NOMO-1 treated with dmso at 0.1 percent for 144 hours (cell line): ENCODE data around the gene TPMT.
"Not testable (repeated sequence)": the region's sequence is repeated elsewhere in the genome, so short reads cannot be mapped to it uniquely, and the experiment has no call there.

Experiments
- DNase-seq: peaks from one replicate; lab custom pipeline; 2025; ENCODE audit not compliant: unreplicated experiment; lab: John Stamatoyannopoulos, UW

TPMT gene

GRCh38 chr6:18155864-18156421, 1.1 kb upstream of the TPMT start:
- DNase-seq = peak; percentile 26

GRCh38 chr6:18155150-18155863, 430 bp upstream of the TPMT start, which contains the start of gene KDM1B:
Gene KDM1B (plus strand): TSS chr6:18155422. CDS start chr6:18159896, 4,474 bp downstream.
- peak; percentile 98 for DNase-seq

GRCh38 chr6:18153311-18153703, 1.6 kb downstream of the TPMT start:
- DNase-seq = no peak

- no peak for DNase-seq
These were observed 3.1 kb downstream of the TPMT start for GRCh38 chr6:18151801-18152200.

GRCh38 chr6:18151391-18151790, 3.5 kb downstream of the TPMT start:
- not testable (repeated sequence) for DNase-seq

DNA sequence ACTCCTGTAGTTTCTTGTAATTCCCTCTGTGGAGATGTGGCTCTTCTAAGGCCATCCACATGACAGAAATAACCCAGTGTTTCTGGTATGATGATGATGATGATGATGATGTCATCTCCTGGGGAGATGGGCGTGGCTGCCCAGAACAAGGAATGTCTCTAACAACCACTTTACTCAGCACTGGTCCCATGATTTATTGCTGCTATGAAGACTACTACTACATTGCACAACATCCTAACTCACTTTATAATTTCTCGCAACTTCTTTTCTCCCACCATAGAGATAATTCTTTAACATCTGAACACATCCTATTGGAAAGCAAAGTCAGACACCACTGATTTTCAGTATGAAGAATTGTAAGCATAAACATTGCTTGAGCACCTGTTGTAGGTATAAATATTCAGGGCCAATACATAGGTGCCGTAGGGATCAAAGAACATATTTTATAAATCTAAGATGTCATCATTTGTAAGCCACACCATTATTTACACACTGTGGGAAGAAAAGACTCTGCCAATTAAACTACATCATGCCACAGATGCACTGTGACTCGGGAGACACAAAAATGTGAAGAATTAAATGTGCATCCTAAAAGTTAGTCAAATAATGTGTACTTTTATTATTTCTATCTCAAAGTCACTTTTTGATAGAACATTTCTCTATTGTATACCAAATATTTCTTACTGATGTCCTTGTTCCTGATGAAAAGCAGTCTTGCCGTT, 6.4 kb downstream of the TPMT start:
- peak; percentile 35 for DNase-seq

DNA sequence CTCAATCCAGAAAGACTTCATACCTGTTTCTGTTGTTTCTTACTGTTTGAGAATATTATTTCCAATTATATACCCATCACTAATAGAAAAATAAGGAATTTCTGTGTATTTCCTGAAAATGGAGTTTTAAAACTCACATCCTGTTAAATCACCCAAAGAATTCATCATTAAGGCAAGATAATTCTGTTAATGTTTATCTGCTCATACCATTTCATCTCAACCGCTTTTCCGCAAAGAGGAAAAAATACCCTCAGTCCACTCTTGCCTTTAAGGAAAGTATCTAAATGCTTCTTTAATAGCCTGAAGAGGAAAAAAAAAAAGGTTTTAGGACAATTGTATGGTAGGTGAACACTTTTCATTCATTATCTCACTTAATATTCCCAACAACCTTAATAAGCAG, 7.3 kb downstream of the TPMT start:
- DNase-seq = no peak

GRCh38 chr6:18147160-18147559, 7.7 kb downstream of the TPMT start:
- no peak for DNase-seq

GRCh38 chr6:18142591-18142861, 12.4 kb downstream of the TPMT start:
- no peak for DNase-seq

- DNase-seq = no peak
These were observed 12.9 kb downstream of the TPMT start for GRCh38 chr6:18141805-18142590.

DNA sequence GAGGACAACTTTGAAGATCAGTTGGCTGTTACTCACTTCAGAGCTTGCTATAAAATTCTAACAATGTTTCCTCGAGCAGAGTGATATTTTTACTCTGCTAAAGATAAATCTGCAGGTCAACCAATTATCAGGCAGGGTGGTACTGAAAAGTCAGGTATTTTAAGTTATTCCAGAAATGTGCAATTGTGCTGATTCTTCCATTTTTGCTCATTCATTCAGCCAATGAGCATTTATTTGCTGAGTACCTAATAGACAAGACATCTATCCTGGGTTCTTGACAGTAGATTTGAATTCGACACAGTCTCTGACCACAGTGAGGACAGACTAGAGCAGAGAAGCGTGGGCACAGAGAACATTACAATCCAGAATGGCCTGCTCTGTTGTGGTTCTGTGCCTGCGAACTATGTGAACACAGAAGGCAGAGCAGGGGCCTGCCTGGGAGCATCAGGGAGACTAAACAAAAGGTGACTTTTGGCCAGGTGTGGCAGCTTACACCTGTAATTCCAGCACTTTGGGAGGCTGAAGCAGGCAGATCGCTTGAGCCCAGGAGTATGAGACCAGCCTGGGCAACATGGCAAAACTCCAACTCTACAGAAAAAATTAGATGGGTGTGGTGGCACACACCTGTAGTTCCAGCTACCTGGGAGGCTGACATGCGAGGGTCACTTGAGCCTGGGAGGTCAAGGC, 14.8 kb downstream of the TPMT start:
- no peak for DNase-seq

GRCh38 chr6:18138906-18139305, 16.0 kb downstream of the TPMT start:
- no peak for DNase-seq

- DNase-seq = no peak
These were observed 18.6 kb downstream of the TPMT start for GRCh38 chr6:18136260-18136659.

DNA sequence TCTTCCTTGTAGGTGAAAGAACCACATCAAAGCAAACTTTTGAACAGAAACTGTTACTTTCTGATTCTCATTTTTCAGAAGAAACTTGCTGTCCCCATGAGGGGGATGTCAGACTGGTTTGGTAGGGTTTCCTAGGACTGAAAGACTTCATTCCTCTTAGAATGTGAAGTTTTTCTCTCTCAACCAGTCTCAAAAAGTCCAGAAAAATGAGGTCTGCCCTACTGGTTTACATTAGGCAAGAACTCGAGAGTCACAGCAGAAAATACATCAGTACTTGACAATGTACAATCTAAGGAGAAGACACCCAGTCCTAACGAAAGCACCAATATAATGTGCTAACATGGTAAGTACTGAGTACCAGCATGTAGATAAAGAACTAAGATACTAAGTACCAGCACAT, 19.7 kb downstream of the TPMT start:
- no peak for DNase-seq

DNA sequence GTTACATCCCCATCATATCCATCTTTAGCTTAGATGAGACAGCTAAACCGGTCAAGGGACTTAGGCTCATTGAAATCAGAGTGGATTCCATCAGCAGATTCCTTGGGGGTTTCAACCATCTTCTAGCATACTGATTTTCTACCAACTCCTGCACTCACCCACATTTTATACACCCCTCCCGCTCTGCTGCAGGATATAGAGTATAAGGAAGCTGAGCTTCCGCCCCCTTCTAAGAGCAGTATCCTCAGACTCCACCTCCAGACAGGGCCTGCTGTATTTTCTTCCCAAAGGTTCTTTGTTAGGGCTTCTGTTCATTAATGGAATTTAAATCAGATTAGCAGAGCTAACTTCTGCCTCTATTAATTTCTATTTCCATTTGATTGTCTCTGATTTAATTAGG, 22.5 kb downstream of the TPMT start:
- no peak for DNase-seq

DNA sequence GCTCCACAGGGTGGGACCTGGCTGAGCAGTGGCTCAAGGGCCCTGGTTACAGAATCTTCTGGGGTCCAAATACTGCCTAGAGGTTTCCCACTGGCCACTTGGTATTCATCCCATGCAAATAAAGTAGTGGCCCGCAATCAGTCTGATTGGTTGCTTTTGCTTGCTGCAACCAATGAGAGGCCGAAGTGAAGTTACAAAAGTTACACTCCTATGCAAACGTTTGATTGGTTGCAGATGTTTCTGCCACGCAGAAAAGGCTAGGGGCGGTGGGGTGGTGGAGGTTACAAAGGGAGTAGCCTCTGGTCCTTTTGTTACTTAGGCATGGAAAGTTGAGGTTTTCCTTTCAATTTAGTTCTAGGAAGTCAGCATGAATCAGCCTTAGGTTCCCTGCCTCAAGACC, 28.8 kb downstream of the TPMT start:
- no peak for DNase-seq

DNA sequence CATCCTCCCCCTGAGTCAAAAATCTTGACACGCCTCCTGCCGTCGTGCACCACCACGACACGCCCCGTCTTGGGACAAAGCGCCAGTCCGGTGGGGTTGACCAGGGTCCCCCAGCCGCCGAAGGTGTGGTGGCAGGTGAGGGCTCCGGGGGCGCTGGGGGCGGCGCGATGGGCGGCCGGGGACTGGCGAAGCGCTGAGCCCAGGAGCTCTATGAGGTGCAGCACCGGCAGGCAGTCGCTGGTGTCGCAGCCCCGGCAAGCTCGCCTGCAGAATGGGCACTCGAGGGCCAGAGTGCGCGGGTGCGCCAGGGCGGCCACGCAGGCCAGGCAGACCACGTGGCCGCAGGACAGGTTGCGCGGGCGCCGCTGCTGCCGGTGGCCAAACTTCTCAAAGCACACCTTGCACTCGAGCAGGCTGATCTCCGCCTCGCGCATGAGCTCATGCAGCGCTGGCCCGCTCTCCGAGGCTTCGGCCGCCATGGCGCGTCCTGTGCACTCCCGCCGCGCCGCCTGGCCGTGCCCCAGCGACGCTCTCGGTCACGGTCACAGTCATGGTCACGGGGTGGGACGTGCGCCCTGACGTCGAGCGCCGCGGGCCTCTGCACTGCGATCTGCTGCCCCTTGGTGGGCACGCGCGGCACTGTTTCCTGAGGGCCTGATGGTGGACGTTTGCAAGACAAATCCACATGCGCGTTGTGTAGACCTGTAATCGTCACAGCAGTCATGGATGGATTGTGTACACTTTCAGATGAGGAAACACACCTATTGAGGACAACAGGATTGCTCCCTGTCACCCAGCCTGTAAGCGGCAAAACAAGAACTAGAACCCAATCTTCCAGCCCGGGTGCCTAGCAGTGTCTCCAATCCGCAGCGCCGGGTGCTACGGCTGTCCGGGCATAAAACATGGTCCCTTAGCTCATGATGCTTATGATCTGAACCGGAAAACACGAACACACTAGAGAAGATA, 32.5 kb downstream of the TPMT start, which contains the start of gene NHLRC1:
TSS of gene NHLRC1 (minus strand) at position 550 of the 966 bp plus-strand sequence. CDS start at position 479, 71 bp downstream.
- peak; percentile 59 for DNase-seq

DNA sequence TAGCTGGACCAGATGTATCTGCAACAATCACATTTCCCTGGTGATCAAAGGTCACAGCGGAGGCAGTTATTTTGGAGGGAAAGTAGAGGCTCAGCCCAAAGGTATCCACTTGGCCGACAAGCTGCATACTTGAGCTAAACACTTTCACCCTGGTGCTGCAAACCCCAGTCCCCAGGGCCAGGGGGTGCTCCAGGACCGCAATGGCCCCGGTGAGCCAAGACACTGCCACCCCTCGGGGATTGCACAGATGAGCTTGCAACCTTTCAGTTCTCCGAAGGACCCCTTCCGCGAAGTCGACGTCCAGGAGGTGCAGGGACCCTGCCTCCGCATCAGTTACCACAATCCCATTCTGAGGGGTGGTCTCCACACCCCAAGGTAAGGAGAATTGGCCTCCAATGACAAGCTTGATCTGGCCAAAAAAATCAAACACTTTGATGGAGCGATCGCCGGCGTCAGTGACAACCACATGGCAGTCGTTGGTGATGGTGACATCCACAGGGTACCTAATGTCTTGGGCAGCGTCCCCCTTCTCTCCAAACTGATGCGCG, 33.2 kb downstream of the TPMT start:
- no peak for DNase-seq

DNA sequence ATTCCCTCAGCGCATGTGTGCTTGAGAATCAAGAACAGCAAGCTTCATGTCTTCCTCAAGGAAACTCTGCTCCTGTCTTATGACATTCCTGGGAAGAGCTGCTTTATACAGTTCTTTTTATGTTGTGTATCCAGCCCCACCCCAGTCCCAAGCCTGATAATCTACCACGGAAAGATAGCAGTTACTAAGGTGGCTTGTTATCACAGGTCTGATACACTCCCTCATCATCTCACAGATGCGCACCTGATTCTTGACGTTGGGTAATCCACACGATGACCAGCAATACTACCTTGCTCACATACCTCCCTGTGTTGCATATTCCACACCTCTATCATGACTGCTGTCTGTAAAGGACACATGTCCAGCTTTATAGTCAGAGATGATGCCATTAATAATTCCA, 35.6 kb downstream of the TPMT start:
- no peak for DNase-seq

GRCh38 chr6:18118330-18118729, 36.5 kb downstream of the TPMT start:
- no peak for DNase-seq
